Measurements from ENCODE around the gene ICAM1. TPM values are rescaled to one million over a fixed set of nuclear protein-coding genes. Genes with fewer than 3 reads are reported as not detected.

ICAM1 gene
- total and polyA plus RNA-seq, 2 of the 13 experiments (the other 11 are each of a cell fraction or from before 2014, with no cell fraction given): 37.9 to 98.4 TPM

DNA sequence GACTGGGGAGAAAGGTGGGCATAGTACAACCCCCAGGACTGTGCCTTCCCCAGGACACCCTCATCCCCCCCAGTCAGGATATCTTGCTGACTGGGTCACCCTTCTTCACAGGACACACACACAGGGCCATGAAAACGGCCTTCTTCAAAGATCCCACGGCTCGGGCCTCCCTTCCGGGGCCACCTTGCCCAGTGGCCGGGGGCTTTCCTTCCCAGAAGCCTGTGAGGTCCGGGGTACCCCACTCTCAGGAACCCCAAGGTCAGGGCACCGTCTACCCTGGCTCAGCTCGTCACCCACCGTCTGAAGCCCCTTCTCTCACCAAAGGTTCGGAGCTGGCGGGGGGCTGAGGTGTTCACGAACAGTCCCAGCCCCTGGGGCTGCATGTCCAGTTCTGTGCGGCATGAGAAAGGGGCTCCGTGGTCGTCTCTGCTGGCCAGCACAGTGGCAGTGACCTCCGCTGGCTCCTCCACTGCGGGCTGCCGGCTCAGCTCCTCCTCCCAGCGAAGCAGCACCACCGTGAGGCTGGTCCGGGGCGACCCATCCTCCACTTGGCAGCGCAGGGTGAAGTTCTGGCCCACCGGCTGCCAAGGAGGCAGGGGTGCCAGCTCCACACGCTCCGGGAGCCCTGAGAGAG lies 64.5 kb downstream of the ICAM1 start (continued):
- TF ChIP-seq, protein P1, sequence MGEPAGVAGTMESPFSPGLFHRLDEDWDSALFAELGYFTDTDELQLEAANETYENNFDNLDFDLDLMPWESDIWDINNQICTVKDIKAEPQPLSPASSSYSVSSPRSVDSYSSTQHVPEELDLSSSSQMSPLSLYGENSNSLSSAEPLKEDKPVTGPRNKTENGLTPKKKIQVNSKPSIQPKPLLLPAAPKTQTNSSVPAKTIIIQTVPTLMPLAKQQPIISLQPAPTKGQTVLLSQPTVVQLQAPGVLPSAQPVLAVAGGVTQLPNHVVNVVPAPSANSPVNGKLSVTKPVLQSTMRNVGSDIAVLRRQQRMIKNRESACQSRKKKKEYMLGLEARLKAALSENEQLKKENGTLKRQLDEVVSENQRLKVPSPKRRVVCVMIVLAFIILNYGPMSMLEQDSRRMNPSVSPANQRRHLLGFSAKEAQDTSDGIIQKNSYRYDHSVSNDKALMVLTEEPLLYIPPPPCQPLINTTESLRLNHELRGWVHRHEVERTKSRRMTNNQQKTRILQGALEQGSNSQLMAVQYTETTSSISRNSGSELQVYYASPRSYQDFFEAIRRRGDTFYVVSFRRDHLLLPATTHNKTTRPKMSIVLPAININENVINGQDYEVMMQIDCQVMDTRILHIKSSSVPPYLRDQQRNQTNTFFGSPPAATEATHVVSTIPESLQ (CRISPR knock-in tag; conservative IDR thresholded peaks at IDR 0.05): no peak
- no peak for TF ChIP-seq RBM39 (IDR thresholded peaks at IDR 0.05; ENCODE audit: low read depth, low read length, poor library complexity, severe bottlenecking)
- TF ChIP-seq NR2F1 (CRISPR knock-in tag; IDR thresholded peaks at IDR 0.05): 0 out of 4 replicates have a peak, but pooled peaks of 1 of the 2 experiments have one; percentile 12
- no peak for TF ChIP-seq SMAD3 (CRISPR knock-in tag; IDR thresholded peaks at IDR 0.05)
- TF ChIP-seq SKI (IDR thresholded peaks at IDR 0.05; ENCODE audit: partially characterized antibody): no peak
- no peak for TF ChIP-seq ZSCAN31 (CRISPR knock-in tag; IDR thresholded peaks at IDR 0.05; ENCODE audit: low read depth)
- no peak for TF ChIP-seq CBX1 (IDR thresholded peaks at IDR 0.05; ENCODE audit: low read depth)
- peak; percentile 19; the same call in 1 of the 2 replicates for TF ChIP-seq ZNF768 (CRISPR knock-in tag; IDR thresholded peaks at IDR 0.05)
- TF ChIP-seq BORCS8-MEF2B (CRISPR knock-in tag; IDR thresholded peaks at IDR 0.05): no peak
- peak; percentile 97 for TF ChIP-seq HNRNPL (IDR thresholded peaks at IDR 0.05; ENCODE audit: low read depth, low read length)
- TF ChIP-seq, protein P2, sequence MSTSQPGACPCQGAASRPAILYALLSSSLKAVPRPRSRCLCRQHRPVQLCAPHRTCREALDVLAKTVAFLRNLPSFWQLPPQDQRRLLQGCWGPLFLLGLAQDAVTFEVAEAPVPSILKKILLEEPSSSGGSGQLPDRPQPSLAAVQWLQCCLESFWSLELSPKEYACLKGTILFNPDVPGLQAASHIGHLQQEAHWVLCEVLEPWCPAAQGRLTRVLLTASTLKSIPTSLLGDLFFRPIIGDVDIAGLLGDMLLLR (CRISPR knock-in tag; IDR thresholded peaks at IDR 0.05): no peak
- TF ChIP-seq, protein P3, sequence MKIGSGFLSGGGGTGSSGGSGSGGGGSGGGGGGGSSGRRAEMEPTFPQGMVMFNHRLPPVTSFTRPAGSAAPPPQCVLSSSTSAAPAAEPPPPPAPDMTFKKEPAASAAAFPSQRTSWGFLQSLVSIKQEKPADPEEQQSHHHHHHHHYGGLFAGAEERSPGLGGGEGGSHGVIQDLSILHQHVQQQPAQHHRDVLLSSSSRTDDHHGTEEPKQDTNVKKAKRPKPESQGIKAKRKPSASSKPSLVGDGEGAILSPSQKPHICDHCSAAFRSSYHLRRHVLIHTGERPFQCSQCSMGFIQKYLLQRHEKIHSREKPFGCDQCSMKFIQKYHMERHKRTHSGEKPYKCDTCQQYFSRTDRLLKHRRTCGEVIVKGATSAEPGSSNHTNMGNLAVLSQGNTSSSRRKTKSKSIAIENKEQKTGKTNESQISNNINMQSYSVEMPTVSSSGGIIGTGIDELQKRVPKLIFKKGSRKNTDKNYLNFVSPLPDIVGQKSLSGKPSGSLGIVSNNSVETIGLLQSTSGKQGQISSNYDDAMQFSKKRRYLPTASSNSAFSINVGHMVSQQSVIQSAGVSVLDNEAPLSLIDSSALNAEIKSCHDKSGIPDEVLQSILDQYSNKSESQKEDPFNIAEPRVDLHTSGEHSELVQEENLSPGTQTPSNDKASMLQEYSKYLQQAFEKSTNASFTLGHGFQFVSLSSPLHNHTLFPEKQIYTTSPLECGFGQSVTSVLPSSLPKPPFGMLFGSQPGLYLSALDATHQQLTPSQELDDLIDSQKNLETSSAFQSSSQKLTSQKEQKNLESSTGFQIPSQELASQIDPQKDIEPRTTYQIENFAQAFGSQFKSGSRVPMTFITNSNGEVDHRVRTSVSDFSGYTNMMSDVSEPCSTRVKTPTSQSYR (CRISPR knock-in tag; IDR thresholded peaks at IDR 0.05; ENCODE audit: borderline replicate concordance): 0 out of 2 replicates have a peak, but pooled peaks have one; percentile 21
- TF ChIP-seq AGO1 (IDR thresholded peaks at IDR 0.05; ENCODE audit: low read depth, low read length, poor library complexity, severe bottlenecking): peak; percentile 37
- TF ChIP-seq, protein P4, sequence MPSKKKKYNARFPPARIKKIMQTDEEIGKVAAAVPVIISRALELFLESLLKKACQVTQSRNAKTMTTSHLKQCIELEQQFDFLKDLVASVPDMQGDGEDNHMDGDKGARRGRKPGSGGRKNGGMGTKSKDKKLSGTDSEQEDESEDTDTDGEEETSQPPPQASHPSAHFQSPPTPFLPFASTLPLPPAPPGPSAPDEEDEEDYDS (CRISPR knock-in tag; IDR thresholded peaks at IDR 0.05): 0 out of 2 replicates have a peak, but pooled peaks have one; percentile 11
- no peak for TF ChIP-seq ZNF570 (CRISPR knock-in tag; IDR thresholded peaks at IDR 0.05; ENCODE audit: borderline replicate concordance)
- TF ChIP-seq, protein P5, sequence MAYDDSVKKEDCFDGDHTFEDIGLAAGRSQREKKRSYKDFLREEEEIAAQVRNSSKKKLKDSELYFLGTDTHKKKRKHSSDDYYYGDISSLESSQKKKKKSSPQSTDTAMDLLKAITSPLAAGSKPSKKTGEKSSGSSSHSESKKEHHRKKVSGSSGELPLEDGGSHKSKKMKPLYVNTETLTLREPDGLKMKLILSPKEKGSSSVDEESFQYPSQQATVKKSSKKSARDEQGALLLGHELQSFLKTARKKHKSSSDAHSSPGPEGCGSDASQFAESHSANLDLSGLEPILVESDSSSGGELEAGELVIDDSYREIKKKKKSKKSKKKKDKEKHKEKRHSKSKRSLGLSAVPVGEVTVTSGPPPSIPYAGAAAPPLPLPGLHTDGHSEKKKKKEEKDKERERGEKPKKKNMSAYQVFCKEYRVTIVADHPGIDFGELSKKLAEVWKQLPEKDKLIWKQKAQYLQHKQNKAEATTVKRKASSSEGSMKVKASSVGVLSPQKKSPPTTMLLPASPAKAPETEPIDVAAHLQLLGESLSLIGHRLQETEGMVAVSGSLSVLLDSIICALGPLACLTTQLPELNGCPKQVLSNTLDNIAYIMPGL (CRISPR knock-in tag; IDR thresholded peaks at IDR 0.05; ENCODE audit: borderline replicate concordance in 1 of 2, low read depth in 1 of 2): peak; percentile 35 to 67; a peak in 3 of 4 replicates
- TF ChIP-seq ZNF558 (CRISPR knock-in tag; IDR thresholded peaks at IDR 0.05; ENCODE audit: borderline replicate concordance): 0 out of 2 replicates have a peak, but pooled peaks have one; percentile 51
- no peak for TF ChIP-seq JUN (CRISPR knock-in tag; IDR thresholded peaks at IDR 0.05)
- peak; percentile 73; the same call in 1 of the 2 replicates for TF ChIP-seq ZMYM2 (CRISPR knock-in tag; IDR thresholded peaks at IDR 0.05)
- TF ChIP-seq IKZF4 (CRISPR knock-in tag; IDR thresholded peaks at IDR 0.05; ENCODE audit: borderline replicate concordance, low read depth, not compliant biosample characterization): peak; percentile 7

All from HepG2 (cell line).